Stimulated activated CD8-positive, alpha-beta memory T cell treated with anti-CD3 and anti-CD28 coated beads, Interleukin-2, amount 100 ng/mL, for 48 hours (primary cell): ENCODE results near the gene NAPB.

ENCODE experiments used
- DNase-seq, 2 donors: peaks; one replicate each; pipeline ENCODE4 v3.0.0-alpha.2; 2020; ENCODE audit warnings: low read depth in 2 of 2

Gene NAPB

GRCh38 chr20:23404196-23404595, 17.1 kb downstream of the NAPB start:
- no peak for DNase-seq

- no peak for DNase-seq
These were observed 17.5 kb downstream of the NAPB start for GRCh38 chr20:23403751-23404150.

GRCh38 chr20:23401051-23401450, 20.2 kb downstream of the NAPB start:
- no peak for DNase-seq

GRCh38 chr20:23399568-23400241, 21.6 kb downstream of the NAPB start:
- no peak for DNase-seq

- no peak for DNase-seq
These were observed 23.3 kb downstream of the NAPB start for GRCh38 chr20:23397961-23398360.

- no peak for DNase-seq
These were observed 24.2 kb downstream of the NAPB start for GRCh38 chr20:23396950-23397627.

GRCh38 chr20:23393996-23394775, 27.1 kb downstream of the NAPB start:
- no peak for DNase-seq

- no peak for DNase-seq
These were observed 29.5 kb downstream of the NAPB start for GRCh38 chr20:23391707-23392310.

- DNase-seq: no peak
These were observed 31.1 kb downstream of the NAPB start for GRCh38 chr20:23390091-23390774.

- DNase-seq: no peak
These were observed 34.2 kb downstream of the NAPB start for GRCh38 chr20:23387118-23387443.

- no peak for DNase-seq
These were observed 34.8 kb downstream of the NAPB start for GRCh38 chr20:23386304-23387117.

GRCh38 chr20:23381876-23382275, 39.4 kb downstream of the NAPB start:
- no peak for DNase-seq

- no peak for DNase-seq
These were observed 41.5 kb downstream of the NAPB start for GRCh38 chr20:23379772-23380171.

- no peak for DNase-seq
These were observed 45.5 kb downstream of the NAPB start for GRCh38 chr20:23375827-23376226.

- no peak for DNase-seq
These were observed 46.8 kb downstream of the NAPB start for GRCh38 chr20:23374441-23374840.

GRCh38 chr20:23371496-23371895, 49.8 kb downstream of the NAPB start:
- DNase-seq: no peak

- no peak for DNase-seq
These were observed 50.4 kb downstream of the NAPB start for GRCh38 chr20:23370873-23371272.

- no peak for DNase-seq
These were observed 51.0 kb downstream of the NAPB start for GRCh38 chr20:23370274-23370673.

GRCh38 chr20:23369072-23369823, 52.0 kb downstream of the NAPB start:
- DNase-seq: no peak

- no peak for DNase-seq
These were observed 52.8 kb downstream of the NAPB start for GRCh38 chr20:23368316-23369071.
